GM12872 (cell line): ENCODE data around the gene AMZ1.

ENCODE experiments used
- TF ChIP-seq, protein P1 (sequence below): IDR thresholded peaks from 3 replicates; pipeline ENCODE4 v1.5.1; 2011; ENCODE audit warnings: low read depth, mild to moderate bottlenecking, low read length, moderate library complexity; ENCODE audit not compliant: insufficient read depth

The AMZ1 gene

DNA sequence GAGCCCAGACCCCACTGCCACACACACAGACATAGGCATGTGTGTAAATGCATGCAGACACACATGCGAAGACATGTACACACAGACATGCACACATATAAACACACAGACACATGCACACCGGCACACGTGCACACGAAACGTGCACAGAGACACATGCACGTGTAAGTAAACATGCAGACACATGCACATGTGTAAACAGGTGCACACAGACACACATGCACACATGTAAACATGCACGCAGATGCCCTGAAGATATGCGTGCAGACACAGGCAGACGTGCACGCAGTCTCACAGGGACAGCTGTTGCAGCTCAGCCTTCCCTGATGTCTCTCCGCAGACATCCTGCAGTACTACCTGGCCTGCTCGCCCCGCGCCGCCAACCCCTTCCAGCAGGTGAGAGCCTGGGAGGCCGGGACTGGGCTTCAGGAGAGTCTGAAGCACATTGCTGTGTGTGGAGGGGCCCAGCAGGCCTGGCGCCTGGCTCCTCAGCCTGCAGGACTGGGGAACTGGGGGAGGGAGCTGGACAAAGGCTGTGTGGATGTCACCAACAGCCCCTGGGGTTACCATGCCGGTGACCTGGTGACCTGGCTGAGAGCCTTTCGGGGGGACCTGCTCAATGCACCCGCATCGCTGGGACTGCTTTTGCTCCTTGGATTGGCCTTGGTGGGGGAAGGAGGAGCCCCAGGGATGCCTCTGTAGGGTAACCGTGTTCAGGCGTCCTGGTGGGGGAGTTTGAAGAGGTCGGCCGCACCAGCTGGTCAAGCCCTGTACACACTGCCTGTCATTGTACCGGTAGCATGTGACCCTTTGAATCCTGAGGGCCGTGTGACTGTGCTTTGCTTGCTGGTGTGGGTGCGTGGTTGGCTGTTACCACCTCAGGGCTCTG, 35.9 kb upstream of the AMZ1 start:
- TF ChIP-seq, protein P1, sequence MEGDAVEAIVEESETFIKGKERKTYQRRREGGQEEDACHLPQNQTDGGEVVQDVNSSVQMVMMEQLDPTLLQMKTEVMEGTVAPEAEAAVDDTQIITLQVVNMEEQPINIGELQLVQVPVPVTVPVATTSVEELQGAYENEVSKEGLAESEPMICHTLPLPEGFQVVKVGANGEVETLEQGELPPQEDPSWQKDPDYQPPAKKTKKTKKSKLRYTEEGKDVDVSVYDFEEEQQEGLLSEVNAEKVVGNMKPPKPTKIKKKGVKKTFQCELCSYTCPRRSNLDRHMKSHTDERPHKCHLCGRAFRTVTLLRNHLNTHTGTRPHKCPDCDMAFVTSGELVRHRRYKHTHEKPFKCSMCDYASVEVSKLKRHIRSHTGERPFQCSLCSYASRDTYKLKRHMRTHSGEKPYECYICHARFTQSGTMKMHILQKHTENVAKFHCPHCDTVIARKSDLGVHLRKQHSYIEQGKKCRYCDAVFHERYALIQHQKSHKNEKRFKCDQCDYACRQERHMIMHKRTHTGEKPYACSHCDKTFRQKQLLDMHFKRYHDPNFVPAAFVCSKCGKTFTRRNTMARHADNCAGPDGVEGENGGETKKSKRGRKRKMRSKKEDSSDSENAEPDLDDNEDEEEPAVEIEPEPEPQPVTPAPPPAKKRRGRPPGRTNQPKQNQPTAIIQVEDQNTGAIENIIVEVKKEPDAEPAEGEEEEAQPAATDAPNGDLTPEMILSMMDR: no peak

DNA sequence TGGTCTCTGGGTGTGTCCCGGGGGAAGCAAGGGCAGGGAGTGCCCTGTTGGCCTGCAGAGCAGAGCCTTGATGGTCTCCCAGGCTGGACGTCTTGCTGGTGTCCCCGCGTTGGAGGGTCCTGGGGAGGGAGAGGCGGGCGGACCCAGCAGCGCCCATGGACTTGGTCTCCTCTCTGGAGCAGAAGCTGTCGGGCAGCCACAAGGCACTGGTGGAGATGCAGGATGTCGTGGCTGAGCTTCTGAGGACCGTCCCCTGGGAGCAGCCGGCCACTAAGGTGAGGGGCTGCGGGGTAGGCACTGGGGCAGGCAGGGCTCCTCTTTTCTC, 35.3 kb upstream of the AMZ1 start:
- TF ChIP-seq, protein P1: no peak

DNA sequence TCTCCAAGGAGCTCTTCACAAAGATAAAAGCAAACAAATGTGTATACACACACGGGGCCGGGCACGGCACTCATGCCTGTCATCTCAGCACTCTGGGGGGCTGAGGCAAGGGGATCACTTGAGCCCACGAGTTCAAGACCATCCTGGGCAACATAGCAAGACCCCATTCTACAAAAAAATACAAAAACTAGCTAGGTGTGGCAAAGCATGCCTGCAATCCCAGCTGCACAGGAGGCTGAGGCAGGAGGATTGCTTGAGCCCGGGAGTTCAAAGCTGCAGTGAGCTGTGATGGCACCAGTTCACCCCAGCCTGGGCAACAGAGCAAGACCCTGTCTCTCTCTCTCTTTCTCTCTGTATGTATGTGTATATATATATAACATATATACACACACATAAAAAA, 33.9 kb upstream of the AMZ1 start:
- TF ChIP-seq, protein P1: no peak

DNA sequence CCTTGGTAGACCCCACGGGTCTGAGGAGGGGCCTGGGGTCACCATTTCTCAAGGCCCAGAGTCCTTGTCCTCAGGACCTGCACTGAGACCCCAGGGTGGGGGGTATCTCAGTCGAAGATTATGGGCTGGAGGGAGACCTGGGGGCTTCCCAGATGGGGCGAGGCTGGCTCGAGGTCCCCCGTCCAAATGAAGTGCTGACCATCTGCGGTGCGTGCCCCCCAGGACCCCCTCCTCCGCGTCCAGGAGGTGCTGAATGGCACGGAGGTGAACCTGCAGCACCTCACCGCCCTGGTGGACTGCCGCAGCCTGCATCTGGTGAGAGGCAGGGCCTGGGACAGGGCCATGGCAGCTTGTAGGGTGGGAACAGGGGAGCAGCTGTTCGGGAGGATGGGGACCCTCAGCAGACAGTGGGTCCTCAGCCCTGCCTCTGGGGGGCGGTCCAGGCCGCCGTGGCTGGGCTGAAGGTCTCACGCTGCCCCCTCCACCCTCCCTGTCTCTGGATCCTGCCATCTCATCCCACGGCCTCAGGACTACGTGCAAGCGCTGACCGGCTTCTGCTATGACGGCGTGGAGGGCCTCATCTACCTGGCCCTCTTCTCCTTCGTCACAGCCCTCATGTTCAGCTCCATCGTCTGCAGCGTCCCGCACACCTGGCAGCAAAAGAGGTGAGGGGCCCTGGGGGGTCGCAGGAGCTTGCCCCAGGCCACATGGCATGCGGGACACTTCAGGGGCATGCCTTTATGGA, 32.0 kb upstream of the AMZ1 start:
- TF ChIP-seq, protein P1: no peak

DNA sequence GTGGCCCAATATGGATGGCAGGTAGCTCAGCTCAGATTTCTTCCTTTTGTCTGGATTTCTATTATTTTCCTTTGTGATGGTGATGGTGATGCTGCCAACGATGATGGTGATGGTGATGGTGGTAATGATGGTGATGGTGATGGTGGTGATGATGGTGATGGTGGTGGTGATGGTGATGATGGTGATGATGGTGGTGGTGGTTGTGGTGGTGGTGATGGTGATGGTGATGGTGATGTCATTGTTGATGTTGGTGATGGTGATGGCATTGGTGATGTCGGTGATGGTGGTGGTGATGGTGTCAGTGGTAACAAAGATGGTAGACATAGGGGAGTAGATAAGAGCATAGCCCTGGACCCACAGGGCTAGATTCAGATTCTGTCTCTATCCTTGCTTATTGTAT, 30.8 kb upstream of the AMZ1 start:
- TF ChIP-seq, protein P1: no peak

DNA sequence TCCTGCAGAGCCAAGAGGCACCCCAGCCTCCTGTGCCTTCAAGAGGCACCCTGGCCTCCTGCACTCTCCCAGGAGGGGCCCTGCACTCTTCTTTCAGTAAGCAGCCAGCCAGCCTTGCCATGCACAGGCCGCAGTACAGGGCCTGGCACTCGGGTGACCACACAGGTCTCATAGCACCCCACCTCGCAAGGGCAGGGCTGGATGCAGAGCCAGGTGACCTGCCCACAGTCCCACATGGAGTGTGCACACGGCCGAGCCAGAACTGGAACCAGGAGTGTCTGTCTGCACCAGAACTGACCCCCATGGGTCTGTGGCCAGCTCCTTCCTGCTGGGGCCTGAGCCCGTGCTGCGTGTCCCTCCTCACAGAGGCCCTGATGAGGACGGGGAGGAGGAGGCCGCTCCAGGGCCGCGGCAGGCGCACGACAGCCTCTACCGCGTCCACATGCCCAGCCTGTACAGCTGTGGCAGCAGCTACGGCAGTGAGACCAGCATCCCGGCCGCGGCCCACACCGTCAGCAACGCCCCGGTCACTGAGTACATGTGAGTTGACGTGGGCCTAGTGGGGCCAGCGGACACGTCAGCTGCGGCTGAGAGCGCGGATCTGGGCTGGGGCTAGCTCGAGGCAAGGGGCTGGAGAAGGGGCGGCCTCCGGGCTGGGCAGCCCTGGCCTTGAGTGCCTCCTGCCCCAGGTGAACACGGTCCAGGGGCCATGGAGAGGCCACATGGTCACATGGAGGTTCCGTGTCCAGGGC, 29.9 kb upstream of the AMZ1 start:
- TF ChIP-seq, protein P1: no peak

DNA sequence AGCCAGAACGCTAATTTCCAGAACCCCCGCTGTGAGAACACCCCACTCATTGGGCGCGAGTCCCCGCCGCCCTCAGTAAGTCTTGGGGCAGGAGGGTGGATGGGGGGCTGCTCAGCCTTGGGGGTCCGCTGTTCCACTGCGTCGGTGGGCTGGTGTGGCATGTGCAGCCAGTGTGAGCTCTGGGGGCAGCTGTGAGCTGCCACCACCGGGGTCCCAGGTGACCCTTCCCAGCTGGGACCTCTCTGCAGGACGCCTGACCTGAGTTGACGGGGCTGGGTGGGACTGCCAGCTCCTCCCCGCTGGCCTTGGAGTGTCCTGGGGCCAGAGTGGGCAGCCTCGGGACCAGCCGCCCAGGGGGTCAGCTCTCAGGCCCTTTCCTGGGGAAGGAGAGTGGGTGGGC, 29.1 kb upstream of the AMZ1 start:
- TF ChIP-seq, protein P1: no peak
